ENCODE results near the gene STAG1.
"Not testable (repeated sequence)": the region's sequence is repeated elsewhere in the genome, so short reads cannot be mapped to it uniquely, and the experiment has no call there.

STAG1 gene

DNA sequence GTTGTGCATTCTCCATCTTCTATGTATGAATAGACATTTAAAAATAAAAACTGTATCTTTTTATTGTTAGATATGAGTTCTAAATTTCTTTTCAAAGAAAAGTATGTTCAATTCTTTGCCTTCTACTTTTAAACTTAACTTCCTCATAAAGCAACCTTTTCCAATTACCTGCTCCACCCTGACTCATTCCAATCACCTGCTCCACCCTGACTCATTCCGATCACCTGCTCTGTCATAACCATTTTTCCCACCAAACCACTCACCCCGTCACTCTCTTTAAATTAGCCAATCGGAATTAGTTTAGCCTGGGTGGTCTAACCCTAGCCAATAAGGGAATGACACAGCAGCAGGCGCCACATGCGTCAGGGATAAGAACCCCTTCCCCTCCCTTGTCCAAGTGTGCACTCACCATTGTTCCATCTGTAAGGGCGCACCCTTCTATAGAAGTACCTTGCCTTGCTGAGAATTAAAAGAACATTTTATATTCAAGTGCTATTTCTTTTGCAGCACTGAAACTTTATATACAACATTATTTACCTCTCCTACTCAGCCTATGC, 134.1 kb downstream of the STAG1 start:
- not testable (repeated sequence) for H3K27me3 ChIP-seq (ENCODE audit: control insufficient read depth in 1 of 2, insufficient read depth in 2 of 2, low read length in 2 of 2); H3K36me3 ChIP-seq (ENCODE audit: insufficient read depth, low read length); H3K9me3 ChIP-seq (ENCODE audit: low read length); H3K4me1 ChIP-seq (ENCODE audit: insufficient read depth, low read length); H3K27ac ChIP-seq (ENCODE audit: low read depth, low read length); H3K4me3 ChIP-seq (ENCODE audit: low read depth in 1 of 2, low read length in 2 of 2); H3K9ac ChIP-seq (ENCODE audit: low read length)

- Histone ChIP-seq H3K4me1 (ENCODE audit: insufficient read depth, low read length) (peaks cover 3% of the 10 kb centered on the region), H3K27ac (ENCODE audit: low read depth, low read length) (no peak overlapping the region), H3K9ac (ENCODE audit: low read length) (no peak overlapping the region), H3K27me3 (ENCODE audit: control insufficient read depth in 1 of 2, insufficient read depth in 2 of 2, low read length in 2 of 2) (no peaks in the 10 kb centered on the region), H3K4me3 (ENCODE audit: low read depth in 1 of 2, low read length in 2 of 2) (no peak overlapping the region), H3K9me3 (ENCODE audit: low read length) (no peaks in the 10 kb centered on the region), H3K36me3 (ENCODE audit: insufficient read depth, low read length) (peaks cover 7% of the 10 kb centered on the region)
Measured at GRCh38 chr3:136617198-136617597, 135.0 kb downstream of the STAG1 start.

- H3K9ac ChIP-seq (ENCODE audit: low read length) = no peak overlapping the region
- no peak overlapping the region for H3K27ac ChIP-seq (ENCODE audit: low read depth, low read length)
- no peaks in the 10 kb centered on the region for H3K9me3 ChIP-seq (ENCODE audit: low read length)
Measured at GRCh38 chr3:136612512-136612911, 139.7 kb downstream of the STAG1 start.

DNA sequence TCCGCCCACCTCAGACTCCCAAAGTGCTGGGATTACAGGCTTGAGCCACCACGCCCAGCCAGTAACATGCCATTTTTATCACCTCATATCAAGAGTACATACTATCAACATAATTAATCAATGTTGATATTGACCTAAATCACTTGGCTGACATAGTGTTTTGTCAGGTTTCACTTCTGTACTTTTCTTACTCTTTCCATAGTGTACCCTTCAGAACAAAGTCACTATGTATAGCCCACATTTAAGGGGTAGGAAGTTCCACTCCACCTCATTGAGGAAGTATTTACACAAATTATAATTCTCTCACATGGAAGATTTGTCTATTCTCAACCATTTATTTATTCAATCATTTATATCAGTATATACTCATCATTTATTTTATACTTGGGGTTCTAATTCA, 145.2 kb downstream of the STAG1 start:
- no peaks in the 10 kb centered on the region for H3K27me3 ChIP-seq (ENCODE audit: control insufficient read depth in 1 of 2, insufficient read depth in 2 of 2, low read length in 2 of 2)
- H3K4me3 ChIP-seq (ENCODE audit: low read depth in 1 of 2, low read length in 2 of 2) = no peak overlapping the region
- H3K9me3 ChIP-seq (ENCODE audit: low read length) = no peaks in the 10 kb centered on the region
- no peak overlapping the region for H3K9ac ChIP-seq (ENCODE audit: low read length)
- H3K27ac ChIP-seq (ENCODE audit: low read depth, low read length) = no peak overlapping the region
- no peaks in the 10 kb centered on the region for H3K36me3 ChIP-seq (ENCODE audit: insufficient read depth, low read length)
- H3K4me1 ChIP-seq (ENCODE audit: insufficient read depth, low read length) = no peaks in the 10 kb centered on the region

More at GRCh38 chr3:136612512-136612911, 139.7 kb downstream of the STAG1 start:
- Histone ChIP-seq H3K4me3 (ENCODE audit: low read depth in 1 of 2, low read length in 2 of 2) (no peak overlapping the region), H3K4me1 (ENCODE audit: insufficient read depth, low read length) (no peaks in the 10 kb centered on the region), H3K27me3 (ENCODE audit: control insufficient read depth in 1 of 2, insufficient read depth in 2 of 2, low read length in 2 of 2) (no peaks in the 10 kb centered on the region), H3K36me3 (ENCODE audit: insufficient read depth, low read length) (no peaks in the 10 kb centered on the region)

DNA sequence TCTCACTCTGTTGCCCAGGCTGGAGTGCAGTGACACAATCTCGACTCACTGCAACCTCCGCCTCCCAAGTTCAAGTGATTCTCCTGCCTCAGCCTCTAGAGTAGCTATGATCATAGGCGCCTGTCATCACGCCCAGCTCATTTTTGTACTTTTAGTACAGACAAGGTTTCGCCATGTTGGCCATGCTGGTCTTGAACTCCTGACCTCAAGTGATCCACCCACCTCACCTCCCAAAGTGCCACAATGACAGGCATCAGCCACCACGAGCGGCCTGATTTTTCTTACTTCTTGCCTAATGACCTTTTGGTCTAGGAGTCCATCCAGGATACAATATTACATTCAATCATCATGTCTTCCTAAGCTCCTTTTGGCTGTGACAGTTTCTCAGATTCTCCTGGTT, 146.0 kb downstream of the STAG1 start:
- not testable (repeated sequence) for H3K9ac ChIP-seq (ENCODE audit: low read length); H3K36me3 ChIP-seq (ENCODE audit: insufficient read depth, low read length); H3K4me3 ChIP-seq (ENCODE audit: low read depth in 1 of 2, low read length in 2 of 2); H3K9me3 ChIP-seq (ENCODE audit: low read length); H3K4me1 ChIP-seq (ENCODE audit: insufficient read depth, low read length); H3K27ac ChIP-seq (ENCODE audit: low read depth, low read length); H3K27me3 ChIP-seq (ENCODE audit: control insufficient read depth in 1 of 2, insufficient read depth in 2 of 2, low read length in 2 of 2)

DNA sequence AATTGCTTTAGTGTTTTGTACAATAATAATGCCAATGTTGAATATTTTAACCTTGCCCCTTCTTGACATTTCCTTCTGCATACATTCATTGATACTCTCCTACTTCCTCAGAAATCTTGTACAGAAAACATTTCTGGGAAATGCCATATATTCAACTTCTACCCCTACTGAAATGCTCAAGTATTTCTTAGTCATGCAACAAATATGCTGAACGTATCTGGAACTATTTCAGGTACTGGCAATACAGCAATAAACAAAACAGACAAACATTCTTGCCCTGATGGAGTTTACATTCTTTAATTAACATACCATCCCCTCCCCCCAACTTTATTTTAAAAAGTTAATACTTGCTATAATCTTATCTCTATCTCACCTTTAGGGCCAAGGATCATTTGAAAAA, 147.2 kb downstream of the STAG1 start:
- H3K27me3 ChIP-seq (ENCODE audit: control insufficient read depth in 1 of 2, insufficient read depth in 2 of 2, low read length in 2 of 2) = no peaks in the 10 kb centered on the region
- no peak overlapping the region for H3K4me3 ChIP-seq (ENCODE audit: low read depth in 1 of 2, low read length in 2 of 2)
- no peaks in the 10 kb centered on the region for H3K9me3 ChIP-seq (ENCODE audit: low read length)
- H3K4me1 ChIP-seq (ENCODE audit: insufficient read depth, low read length) = no peaks in the 10 kb centered on the region
- no peaks in the 10 kb centered on the region for H3K36me3 ChIP-seq (ENCODE audit: insufficient read depth, low read length)
- H3K27ac ChIP-seq (ENCODE audit: low read depth, low read length) = no peak overlapping the region
- H3K9ac ChIP-seq (ENCODE audit: low read length) = no peak overlapping the region

DNA sequence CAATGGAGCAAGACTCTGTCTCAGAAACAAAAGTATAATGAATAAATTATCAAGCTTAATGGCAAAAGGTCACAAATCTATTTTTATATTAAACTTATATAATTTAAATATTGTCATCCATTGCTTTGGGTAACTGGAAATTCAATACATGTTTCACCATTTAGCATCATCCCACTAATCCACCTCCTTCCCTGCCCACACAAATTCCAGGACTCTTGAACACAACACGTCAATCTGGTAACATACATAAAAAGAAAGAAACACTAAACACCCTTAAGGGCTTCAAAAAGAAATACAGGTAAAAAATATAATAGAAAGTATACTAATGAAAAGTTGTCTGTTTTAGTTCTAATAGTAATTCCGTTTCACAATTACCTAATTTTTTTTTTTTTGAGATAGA, 149.4 kb downstream of the STAG1 start:
- Histone ChIP-seq H3K9me3 (ENCODE audit: low read length) (no peaks in the 10 kb centered on the region), H3K4me3 (ENCODE audit: low read depth in 1 of 2, low read length in 2 of 2) (no peak overlapping the region), H3K4me1 (ENCODE audit: insufficient read depth, low read length) (no peaks in the 10 kb centered on the region), H3K27me3 (ENCODE audit: control insufficient read depth in 1 of 2, insufficient read depth in 2 of 2, low read length in 2 of 2) (no peaks in the 10 kb centered on the region), H3K27ac (ENCODE audit: low read depth, low read length) (no peak overlapping the region), H3K36me3 (ENCODE audit: insufficient read depth, low read length) (no peaks in the 10 kb centered on the region), H3K9ac (ENCODE audit: low read length) (no peak overlapping the region)

- Histone ChIP-seq H3K36me3 (ENCODE audit: insufficient read depth, low read length) (no peaks in the 10 kb centered on the region), H3K27ac (ENCODE audit: low read depth, low read length) (no peak overlapping the region), H3K4me3 (ENCODE audit: low read depth in 1 of 2, low read length in 2 of 2) (no peak overlapping the region), H3K9ac (ENCODE audit: low read length) (no peak overlapping the region), H3K9me3 (ENCODE audit: low read length) (no peaks in the 10 kb centered on the region), H3K27me3 (ENCODE audit: control insufficient read depth in 1 of 2, insufficient read depth in 2 of 2, low read length in 2 of 2) (no peaks in the 10 kb centered on the region), H3K4me1 (ENCODE audit: insufficient read depth, low read length) (no peaks in the 10 kb centered on the region)
Measured at GRCh38 chr3:136595913-136596697, 156.1 kb downstream of the STAG1 start.

- H3K27ac ChIP-seq (ENCODE audit: low read depth, low read length) = no peak overlapping the region
- H3K36me3 ChIP-seq (ENCODE audit: insufficient read depth, low read length) = no peaks in the 10 kb centered on the region
- H3K4me3 ChIP-seq (ENCODE audit: low read depth in 1 of 2, low read length in 2 of 2) = no peak overlapping the region
- H3K9ac ChIP-seq (ENCODE audit: low read length) = no peak overlapping the region
- no peaks in the 10 kb centered on the region for H3K4me1 ChIP-seq (ENCODE audit: insufficient read depth, low read length)
- H3K27me3 ChIP-seq (ENCODE audit: control insufficient read depth in 1 of 2, insufficient read depth in 2 of 2, low read length in 2 of 2) = no peaks in the 10 kb centered on the region
- no peaks in the 10 kb centered on the region for H3K9me3 ChIP-seq (ENCODE audit: low read length)
Measured at GRCh38 chr3:136586580-136586979, 165.6 kb downstream of the STAG1 start.

DNA sequence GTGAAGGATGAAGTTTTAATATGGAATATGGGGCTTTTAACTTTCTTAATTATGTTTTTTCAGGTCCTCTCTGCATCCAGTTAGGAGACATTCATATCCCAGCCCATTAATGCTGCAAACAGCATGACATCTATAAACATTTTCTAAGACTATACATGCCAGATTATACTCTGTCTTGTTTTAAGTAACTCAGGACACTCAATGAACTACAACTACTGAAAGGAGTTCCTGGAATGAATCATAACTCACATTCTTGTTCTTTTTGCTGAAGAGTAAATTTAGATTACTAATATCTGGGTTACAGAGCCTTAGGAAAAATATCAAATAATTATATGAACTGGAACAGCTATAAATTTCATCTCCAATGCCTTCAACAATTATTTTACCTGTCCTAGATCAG, 167.4 kb downstream of the STAG1 start:
- H3K4me1 ChIP-seq (ENCODE audit: insufficient read depth, low read length) = no peaks in the 10 kb centered on the region
- H3K4me3 ChIP-seq (ENCODE audit: low read depth in 1 of 2, low read length in 2 of 2) = no peak overlapping the region
- no peaks in the 10 kb centered on the region for H3K9me3 ChIP-seq (ENCODE audit: low read length)
- no peaks in the 10 kb centered on the region for H3K36me3 ChIP-seq (ENCODE audit: insufficient read depth, low read length)
- H3K27ac ChIP-seq (ENCODE audit: low read depth, low read length) = no peak overlapping the region
- no peak overlapping the region for H3K9ac ChIP-seq (ENCODE audit: low read length)
- H3K27me3 ChIP-seq (ENCODE audit: control insufficient read depth in 1 of 2, insufficient read depth in 2 of 2, low read length in 2 of 2) = no peaks in the 10 kb centered on the region

DNA sequence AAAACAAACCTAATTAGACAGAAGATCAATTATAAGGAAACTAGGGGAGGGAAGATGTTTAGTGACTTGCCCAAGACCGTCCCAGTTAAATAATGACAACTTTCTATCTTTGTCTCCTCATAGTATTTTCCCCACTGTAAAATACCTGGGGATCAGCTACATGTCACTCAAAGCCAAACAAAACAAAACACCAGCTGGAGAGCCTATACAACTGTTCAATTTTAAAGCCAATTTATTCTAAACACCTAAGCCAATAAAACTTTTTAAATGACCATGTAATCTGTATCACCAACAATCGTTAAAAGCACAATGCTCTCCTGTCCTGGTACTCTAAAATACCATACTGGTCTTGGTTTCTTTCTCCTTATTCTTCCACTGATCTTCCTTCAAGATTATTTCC, 168.4 kb downstream of the STAG1 start:
- Histone ChIP-seq H3K4me1 (ENCODE audit: insufficient read depth, low read length) (no peaks in the 10 kb centered on the region), H3K9me3 (ENCODE audit: low read length) (no peaks in the 10 kb centered on the region), H3K36me3 (ENCODE audit: insufficient read depth, low read length) (no peaks in the 10 kb centered on the region), H3K27ac (ENCODE audit: low read depth, low read length) (no peak overlapping the region), H3K9ac (ENCODE audit: low read length) (no peak overlapping the region), H3K27me3 (ENCODE audit: control insufficient read depth in 1 of 2, insufficient read depth in 2 of 2, low read length in 2 of 2) (no peaks in the 10 kb centered on the region), H3K4me3 (ENCODE audit: low read depth in 1 of 2, low read length in 2 of 2) (no peak overlapping the region)

GRCh38 chr3:136577791-136578190, 174.4 kb downstream of the STAG1 start:
- H3K4me1 ChIP-seq (ENCODE audit: insufficient read depth, low read length) = no peaks in the 10 kb centered on the region
- no peak overlapping the region for H3K9ac ChIP-seq (ENCODE audit: low read length)
- no peaks in the 10 kb centered on the region for H3K27me3 ChIP-seq (ENCODE audit: control insufficient read depth in 1 of 2, insufficient read depth in 2 of 2, low read length in 2 of 2)
- no peak overlapping the region for H3K27ac ChIP-seq (ENCODE audit: low read depth, low read length)
- H3K4me3 ChIP-seq (ENCODE audit: low read depth in 1 of 2, low read length in 2 of 2) = no peak overlapping the region
- no peaks in the 10 kb centered on the region for H3K36me3 ChIP-seq (ENCODE audit: insufficient read depth, low read length)
- H3K9me3 ChIP-seq (ENCODE audit: low read length) = peaks cover 3% of the 10 kb centered on the region

All from muscle layer of colon (tissue), 2 donors.